ENCODE measurements around the gene PKD2L1. TPM values are rescaled to one million over a fixed set of nuclear protein-coding genes. Genes with fewer than 3 reads are reported as not detected.

Gene PKD2L1
- total RNA-seq, 1 experiment from 2014 or later = not detected

DNA sequence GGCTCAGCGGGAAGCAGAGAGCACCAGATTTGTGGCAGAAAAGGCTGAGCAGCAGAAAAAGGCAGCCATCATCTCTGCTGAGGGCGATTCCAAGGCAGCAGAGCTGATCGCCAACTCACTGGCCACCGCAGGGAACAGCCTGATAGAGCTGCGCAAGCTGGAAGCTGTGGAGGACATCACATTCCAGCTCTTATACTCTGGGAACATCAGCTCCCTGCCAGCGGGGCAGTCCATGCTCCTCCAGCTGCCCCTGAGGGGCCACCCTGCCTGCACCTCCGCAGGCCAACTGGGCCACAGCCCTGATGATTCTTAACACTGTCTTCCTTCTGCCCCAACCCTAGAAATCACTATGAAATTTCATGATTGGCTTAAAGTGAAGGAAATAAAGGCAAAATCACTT lies 81.2 kb downstream of the PKD2L1 start:
- H3K36me3 ChIP-seq (replicated peaks; ENCODE audit: control insufficient read depth, insufficient read depth, low read length) = peaks cover 16% of the 10 kb centered on the region

GRCh38 chr10:100245484-100246220 lies 84.4 kb downstream of the PKD2L1 start:
- no peak for DNase-seq
- H3K36me3 ChIP-seq (replicated peaks; ENCODE audit: control insufficient read depth, insufficient read depth, low read length) = peaks cover 7% of the 10 kb centered on the region
- H3K4me3 ChIP-seq (ENCODE audit: insufficient read depth, low read depth, low read length) = no peak overlapping the region
- H3K27me3 ChIP-seq (ENCODE audit: control insufficient read depth, insufficient read depth, low read length) = no peaks in the 10 kb centered on the region

More for the DNA sequence above, 81.2 kb downstream of the PKD2L1 start:
- H3K27me3 ChIP-seq (ENCODE audit: control insufficient read depth, insufficient read depth, low read length) = no peaks in the 10 kb centered on the region
- DNase-seq = no peak
- H3K4me3 ChIP-seq (ENCODE audit: insufficient read depth, low read depth, low read length) = no peak overlapping the region

- no peak overlapping the region for H3K4me3 ChIP-seq (ENCODE audit: insufficient read depth, low read depth, low read length)
- H3K27me3 ChIP-seq (ENCODE audit: control insufficient read depth, insufficient read depth, low read length) = no peaks in the 10 kb centered on the region
- no peak for DNase-seq
- H3K36me3 ChIP-seq (replicated peaks; ENCODE audit: control insufficient read depth, insufficient read depth, low read length) = peaks cover 10% of the 10 kb centered on the region
Observed at GRCh38 chr10:100239851-100240250, 90.2 kb downstream of the PKD2L1 start.

DNA sequence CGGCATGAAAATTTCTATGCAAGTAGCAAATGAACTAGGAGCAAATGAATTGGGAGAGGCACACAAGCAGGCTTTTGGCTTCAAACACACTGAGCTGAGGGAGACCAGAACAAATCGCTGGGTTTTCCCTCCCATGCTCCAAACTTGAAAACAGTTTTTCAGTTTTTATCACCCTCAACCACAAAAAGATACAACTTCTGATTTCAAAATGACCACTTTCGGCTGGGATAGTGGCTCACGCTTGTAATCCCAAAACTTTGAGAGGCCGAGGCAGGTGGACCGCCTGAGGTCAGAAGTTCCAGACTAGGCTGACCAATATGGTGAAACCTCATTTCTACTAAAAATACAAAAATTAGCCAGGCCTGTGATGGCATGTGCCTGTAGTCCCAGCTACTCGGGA lies 91.6 kb downstream of the PKD2L1 start:
- DNase-seq = no peak
- H3K36me3 ChIP-seq (replicated peaks; ENCODE audit: control insufficient read depth, insufficient read depth, low read length) = peaks cover 11% of the 10 kb centered on the region
- no peaks in the 10 kb centered on the region for H3K27me3 ChIP-seq (ENCODE audit: control insufficient read depth, insufficient read depth, low read length)
- H3K4me3 ChIP-seq (ENCODE audit: insufficient read depth, low read depth, low read length) = no peak overlapping the region

Other genes starting within 250 kb of the PKD2L1 start
- gene CPN1, start 248.4 kb downstream of the PKD2L1 start, total RNA-seq (2014; rRNA removed; shearing (Covaris generic)) = not detected in 2 replicates
- gene ERLIN1, start 144.2 kb downstream of the PKD2L1 start, total RNA-seq (2014; rRNA removed; shearing (Covaris generic)) = 21.9 and 35.8 TPM in 2 replicates
- gene CHUK, start 100.6 kb downstream of the PKD2L1 start, total RNA-seq (2014; rRNA removed; shearing (Covaris generic)) = 11.8 and 14.8 TPM in 2 replicates
- 39.9 and 41.7 TPM in 2 replicates for gene CWF19L1, start 62.6 kb downstream of the PKD2L1 start, total RNA-seq (2014; rRNA removed; shearing (Covaris generic))
- gene BLOC1S2, start 43.5 kb downstream of the PKD2L1 start, total RNA-seq (2014; rRNA removed; shearing (Covaris generic)) = 42.5 and 45.8 TPM in 2 replicates
- gene SCD, start 17.0 kb upstream of the PKD2L1 start, total RNA-seq (2014; rRNA removed; shearing (Covaris generic)) = 215 and 258 TPM in 2 replicates
- gene WNT8B, start 132.8 kb upstream of the PKD2L1 start, total RNA-seq (2014; rRNA removed; shearing (Covaris generic)) = 0.10 and 0.37 TPM in 2 replicates
- 1.3 and 3.2 TPM in 2 replicates for gene SEC31B, start 189.6 kb upstream of the PKD2L1 start, total RNA-seq (2014; rRNA removed; shearing (Covaris generic))
- 206 and 222 TPM in 2 replicates for gene NDUFB8, start 199.6 kb upstream of the PKD2L1 start, total RNA-seq (2014; rRNA removed; shearing (Covaris generic))
- gene HIF1AN, start 205.7 kb upstream of the PKD2L1 start, total RNA-seq (2014; rRNA removed; shearing (Covaris generic)) = 8.1 and 10.0 TPM in 2 replicates